ENCODE measurements around the gene NVL. TPM values are rescaled to one million over a fixed set of nuclear protein-coding genes. Genes with fewer than 3 reads are reported as not detected.

NVL gene
- polyA plus RNA-seq, 1 of the 3 experiments (the other 2 are of a cell fraction) = 12.4 TPM

- Histone ChIP-seq H3K4me3 (ENCODE audit: low read depth in 2 of 2, low read length in 1 of 2) (peak overlapping the region; percentile 74 to 80), H4K20me1 (ENCODE audit: insufficient read depth) (peaks cover 13% of the 10 kb centered on the region), H3K4me1 (ENCODE audit: control insufficient read depth in 1 of 2, insufficient read depth in 2 of 2, low read depth in 1 of 2, low read length in 1 of 2) (peaks cover 0 to 8% of the 10 kb centered on the region in 2 experiments; a peak in 3 of 4 replicates), H3K4me2 (peak overlapping the region; percentile 73), H3K9me2 (no peaks in the 10 kb centered on the region), H3K9ac (peak overlapping the region; percentile 80; the same call in 1 of the 2 replicates), H3K9me3 (no peaks in the 10 kb centered on the region), H2AFZ (ENCODE audit: low read depth) (no peak overlapping the region), H3K27me3 (ENCODE audit: insufficient read depth) (no peaks in the 10 kb centered on the region), H3K36me3 (replicated peaks in 1 of 2; ENCODE audit: control insufficient read depth in 1 of 2, insufficient read depth in 2 of 2, low read length in 1 of 2) (peaks cover 0 to 14% of the 10 kb centered on the region in 2 experiments), H3F3A (replicated peaks; ENCODE audit: insufficient read depth) (no peaks in the 10 kb centered on the region), H3K27ac (ENCODE audit: low read depth in 2 of 2, low read length in 1 of 2) (no peak overlapping the region; a peak in 1 of 4 replicates), H3K79me2 (ENCODE audit: insufficient read depth) (peaks cover 65% of the 10 kb centered on the region)
- POLR2A ChIA-PET = no interaction called here
- no peak for DNase-seq
- no peak for TF ChIP-seq FOSL2 (IDR thresholded peaks at IDR 0.05; ENCODE audit: borderline replicate concordance, low read depth)
- TF ChIP-seq, protein P1, sequence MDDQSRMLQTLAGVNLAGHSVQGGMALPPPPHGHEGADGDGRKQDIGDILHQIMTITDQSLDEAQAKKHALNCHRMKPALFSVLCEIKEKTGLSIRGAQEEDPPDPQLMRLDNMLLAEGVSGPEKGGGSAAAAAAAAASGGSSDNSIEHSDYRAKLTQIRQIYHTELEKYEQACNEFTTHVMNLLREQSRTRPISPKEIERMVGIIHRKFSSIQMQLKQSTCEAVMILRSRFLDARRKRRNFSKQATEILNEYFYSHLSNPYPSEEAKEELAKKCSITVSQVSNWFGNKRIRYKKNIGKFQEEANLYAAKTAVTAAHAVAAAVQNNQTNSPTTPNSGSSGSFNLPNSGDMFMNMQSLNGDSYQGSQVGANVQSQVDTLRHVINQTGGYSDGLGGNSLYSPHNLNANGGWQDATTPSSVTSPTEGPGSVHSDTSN (IDR thresholded peaks at IDR 0.05) = no peak
- TF ChIP-seq, protein P2, sequence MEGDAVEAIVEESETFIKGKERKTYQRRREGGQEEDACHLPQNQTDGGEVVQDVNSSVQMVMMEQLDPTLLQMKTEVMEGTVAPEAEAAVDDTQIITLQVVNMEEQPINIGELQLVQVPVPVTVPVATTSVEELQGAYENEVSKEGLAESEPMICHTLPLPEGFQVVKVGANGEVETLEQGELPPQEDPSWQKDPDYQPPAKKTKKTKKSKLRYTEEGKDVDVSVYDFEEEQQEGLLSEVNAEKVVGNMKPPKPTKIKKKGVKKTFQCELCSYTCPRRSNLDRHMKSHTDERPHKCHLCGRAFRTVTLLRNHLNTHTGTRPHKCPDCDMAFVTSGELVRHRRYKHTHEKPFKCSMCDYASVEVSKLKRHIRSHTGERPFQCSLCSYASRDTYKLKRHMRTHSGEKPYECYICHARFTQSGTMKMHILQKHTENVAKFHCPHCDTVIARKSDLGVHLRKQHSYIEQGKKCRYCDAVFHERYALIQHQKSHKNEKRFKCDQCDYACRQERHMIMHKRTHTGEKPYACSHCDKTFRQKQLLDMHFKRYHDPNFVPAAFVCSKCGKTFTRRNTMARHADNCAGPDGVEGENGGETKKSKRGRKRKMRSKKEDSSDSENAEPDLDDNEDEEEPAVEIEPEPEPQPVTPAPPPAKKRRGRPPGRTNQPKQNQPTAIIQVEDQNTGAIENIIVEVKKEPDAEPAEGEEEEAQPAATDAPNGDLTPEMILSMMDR (IDR thresholded peaks at IDR 0.05) = no peak
- TF ChIP-seq RXRA (IDR thresholded peaks at IDR 0.05; ENCODE audit: borderline replicate concordance, low read depth) = no peak
- no peak for TF ChIP-seq TAF1 (IDR thresholded peaks at IDR 0.05; ENCODE audit: borderline replicate concordance, low read depth, low read length)
- TF ChIP-seq, protein P3, sequence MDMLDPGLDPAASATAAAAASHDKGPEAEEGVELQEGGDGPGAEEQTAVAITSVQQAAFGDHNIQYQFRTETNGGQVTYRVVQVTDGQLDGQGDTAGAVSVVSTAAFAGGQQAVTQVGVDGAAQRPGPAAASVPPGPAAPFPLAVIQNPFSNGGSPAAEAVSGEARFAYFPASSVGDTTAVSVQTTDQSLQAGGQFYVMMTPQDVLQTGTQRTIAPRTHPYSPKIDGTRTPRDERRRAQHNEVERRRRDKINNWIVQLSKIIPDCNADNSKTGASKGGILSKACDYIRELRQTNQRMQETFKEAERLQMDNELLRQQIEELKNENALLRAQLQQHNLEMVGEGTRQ (IDR thresholded peaks at IDR 0.05; ENCODE audit: borderline replicate concordance, low read depth, low read length) = no peak
- no peak for TF ChIP-seq FOXJ3 (CRISPR knock-in tag; IDR thresholded peaks at IDR 0.05)
- TF ChIP-seq YY1 (IDR thresholded peaks at IDR 0.05; ENCODE audit: low read depth) = no peak
- TF ChIP-seq, protein P4, sequence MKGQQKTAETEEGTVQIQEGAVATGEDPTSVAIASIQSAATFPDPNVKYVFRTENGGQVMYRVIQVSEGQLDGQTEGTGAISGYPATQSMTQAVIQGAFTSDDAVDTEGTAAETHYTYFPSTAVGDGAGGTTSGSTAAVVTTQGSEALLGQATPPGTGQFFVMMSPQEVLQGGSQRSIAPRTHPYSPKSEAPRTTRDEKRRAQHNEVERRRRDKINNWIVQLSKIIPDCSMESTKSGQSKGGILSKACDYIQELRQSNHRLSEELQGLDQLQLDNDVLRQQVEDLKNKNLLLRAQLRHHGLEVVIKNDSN (IDR thresholded peaks at IDR 0.05; ENCODE audit: borderline replicate concordance, low read depth) = no peak
- TF ChIP-seq, protein P5, sequence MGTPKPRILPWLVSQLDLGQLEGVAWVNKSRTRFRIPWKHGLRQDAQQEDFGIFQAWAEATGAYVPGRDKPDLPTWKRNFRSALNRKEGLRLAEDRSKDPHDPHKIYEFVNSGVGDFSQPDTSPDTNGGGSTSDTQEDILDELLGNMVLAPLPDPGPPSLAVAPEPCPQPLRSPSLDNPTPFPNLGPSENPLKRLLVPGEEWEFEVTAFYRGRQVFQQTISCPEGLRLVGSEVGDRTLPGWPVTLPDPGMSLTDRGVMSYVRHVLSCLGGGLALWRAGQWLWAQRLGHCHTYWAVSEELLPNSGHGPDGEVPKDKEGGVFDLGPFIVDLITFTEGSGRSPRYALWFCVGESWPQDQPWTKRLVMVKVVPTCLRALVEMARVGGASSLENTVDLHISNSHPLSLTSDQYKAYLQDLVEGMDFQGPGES (IDR thresholded peaks at IDR 0.05; ENCODE audit: low read depth, low read length) = no peak
- no peak for TF ChIP-seq SMC3 (IDR thresholded peaks at IDR 0.05; ENCODE audit: low read depth, low read length)
- 42% methylated on average over 4 of the region's 4 CpGs for WGBS (ENCODE audit: low lambda C conversion rate)
- CTCF ChIA-PET = interaction anchor here (1.1 to 1.2 kb wide), 3 partner anchors 25 to 242 kb away, joined by 3 to 5 read pairs (median 4); no protein-coding TSS in a partner anchor
Observed at GRCh38 chr1:224358237-224358636, 28.3 kb upstream of the NVL start.

All from SK-N-SH (cell line).